GM12878 (cell line): ENCODE data around the gene UMAD1. TPM values are rescaled to one million over a fixed set of nuclear protein-coding genes. Genes with fewer than 3 reads are reported as not detected.
A peak's percentile ranks its signal among the peaks of the same experiment; 100 is the strongest.

Experiments
- ATAC-seq: fragments of 200-7000 bp; cut with Tn5 transposase; 3 replicates; pipeline ENCODE4 v1.9.1; 2020; ENCODE audit warnings: mild to moderate bottlenecking, moderate library complexity
- BruUV-seq: library from RNA; stranded (reverse); fragments of 400-500 nt; replicated peaks from 2 replicates; lab custom pipeline; 2021; lab: Mats Ljungman, UMichigan
- CTCF ChIA-PET: fragments of 300-600 bp; sonication (Branson Sonifier 250); formaldehyde crosslinking; extraction: SDS; loops from one replicate; lab custom pipeline; 2021; ENCODE audit warnings: inconsistent platforms; lab: Yijun Ruan, JAX
- POLR2A ChIA-PET: fragments of 350-600 bp; formaldehyde crosslinking; extraction: SDS; loops from one replicate; lab custom pipeline; 2021; ENCODE audit warnings: inconsistent platforms; lab: Charles Lee
- RAD21 ChIA-PET: fragments of 300-600 bp; sonication (Branson Sonifier 250); formaldehyde crosslinking; loops from one replicate; lab custom pipeline; 2023; ENCODE audit warnings: antibody characterized with exemption; ENCODE audit not compliant: unreplicated experiment; lab: Charles Lee
- SMC1A ChIA-PET: fragments of 300-600 bp; sonication (Branson Sonifier 250); formaldehyde crosslinking; loops from one replicate; lab custom pipeline; 2023; ENCODE audit not compliant: unreplicated experiment, uncharacterized antibody; lab: Charles Lee
- DNase-seq: peaks from one replicate; pipeline ENCODE4 v3.0.0-alpha.2; 2011; ENCODE audit warnings: low read depth, low spot score
- FAIRE-seq: peaks from 3 replicates; lab custom pipeline; 2011; peaks lifted over from hg19 to GRCh38; lab: Jason Lieb, UNC
- H2AFZ ChIP-seq: 2 replicates; pipeline ENCODE4 v1.6.0; 2011; ENCODE audit warnings: low read depth, low read length, control low read depth; ENCODE audit not compliant: control insufficient read depth
- H3K27ac ChIP-seq: 2 replicates; pipeline ENCODE4 v1.5.1; 2011; ENCODE audit warnings: control low read depth; ENCODE audit not compliant: control insufficient read depth, insufficient read depth
- H3K27me3 ChIP-seq, 2 experiments: replicated peaks in 1 of 2; 2 replicates each; pipeline versions ENCODE4 v1.6.0 to v1.6.1; 2011; ENCODE audit warnings: low read length in 1 of 2; ENCODE audit not compliant: control insufficient read depth in 2 of 2, insufficient read depth in 2 of 2
- H3K36me3 ChIP-seq, 2 experiments: 2 replicates each; pipeline ENCODE4 v1.5.1; 2011; ENCODE audit warnings: low read length in 1 of 2; ENCODE audit not compliant: control insufficient read depth in 2 of 2, insufficient read depth in 2 of 2
- H3K4me1 ChIP-seq: 2 replicates; pipeline ENCODE4 v1.6.1; 2011; ENCODE audit warnings: mild to moderate bottlenecking, low read length, moderate library complexity, mixed read lengths; ENCODE audit not compliant: control insufficient read depth, insufficient read depth
- H3K4me2 ChIP-seq: 2 replicates; pipeline ENCODE4 v1.6.0; 2011; ENCODE audit warnings: control low read depth; ENCODE audit not compliant: control insufficient read depth, insufficient read depth
- H3K4me3 ChIP-seq: fragments of 200-600 bp; sonication (generic); 2 replicates; pipeline ENCODE4 v1.5.1; 2016
- H3K79me2 ChIP-seq: 2 replicates; pipeline ENCODE4 v1.6.0; 2011; ENCODE audit warnings: low read length; ENCODE audit not compliant: control insufficient read depth, insufficient read depth
- H3K9ac ChIP-seq: 2 replicates; pipeline ENCODE4 v1.8.0; 2011; ENCODE audit warnings: low read length, control low read depth, mixed read lengths; ENCODE audit not compliant: control insufficient read depth, insufficient read depth
- H3K9me3 ChIP-seq: replicated peaks from 3 replicates; pipeline ENCODE4 v1.5.1; 2011; ENCODE audit warnings: mild to moderate bottlenecking, low read length; ENCODE audit not compliant: control insufficient read depth, insufficient read depth
- H4K20me1 ChIP-seq: 2 replicates; pipeline ENCODE4 v1.6.0; 2011; ENCODE audit not compliant: control insufficient read depth, insufficient read depth
- ATF2 ChIP-seq: IDR thresholded peaks from 2 replicates; pipeline ENCODE4 v1.6.1; 2012; ENCODE audit warnings: low read length, inconsistent platforms
- CREM ChIP-seq: IDR thresholded peaks from 2 replicates; pipeline ENCODE4 v1.6.1; 2014; ENCODE audit warnings: antibody characterized with exemption, low read depth
- E2F8 ChIP-seq: fragments of 450-650 bp; IDR thresholded peaks from 2 replicates; pipeline ENCODE4 v1.6.1; 2018; ENCODE audit warnings: mild to moderate bottlenecking, low read depth, moderate library complexity; ENCODE audit not compliant: partially characterized antibody
- ESRRA ChIP-seq: IDR thresholded peaks from 2 replicates; pipeline ENCODE4 v1.6.1; 2012; ENCODE audit warnings: mild to moderate bottlenecking, low read length, improper control_type of control experiment
- JUNB ChIP-seq: IDR thresholded peaks from 2 replicates; pipeline ENCODE4 v1.6.1; 2016; ENCODE audit warnings: antibody characterized with exemption, mild to moderate bottlenecking
- JUND ChIP-seq: IDR thresholded peaks from 2 replicates; pipeline ENCODE4 v1.6.1; 2012; ENCODE audit warnings: low read depth, mild to moderate bottlenecking, low read length, improper control_type of control experiment, moderate library complexity
- LARP7 ChIP-seq: fragments of 450-650 bp; IDR thresholded peaks from 2 replicates; pipeline ENCODE4 v1.6.1; 2017; ENCODE audit warnings: mild to moderate bottlenecking
- MXI1 ChIP-seq: fragments of 150-350 bp; IDR thresholded peaks from 2 replicates; pipeline ENCODE4 v1.6.1; 2011; ENCODE audit warnings: low read depth, mild to moderate bottlenecking, inconsistent platforms, low read length, improper control_type of control experiment
- NFIC ChIP-seq: IDR thresholded peaks from 2 replicates; pipeline ENCODE4 v1.6.1; 2012; ENCODE audit warnings: low read depth, mild to moderate bottlenecking, inconsistent platforms, low read length, moderate library complexity
- PKNOX1 ChIP-seq: fragments of 450-650 bp; IDR thresholded peaks from 2 replicates; pipeline ENCODE4 v1.6.1; 2016; ENCODE audit warnings: mild to moderate bottlenecking
- POLR2AphosphoS2 ChIP-seq: IDR thresholded peaks from 2 replicates; pipeline ENCODE4 v1.6.1; 2011; ENCODE audit warnings: low read depth, mild to moderate bottlenecking, low read length, improper control_type of control experiment, moderate library complexity
- PRDM15 ChIP-seq: fragments of 450-650 bp; formaldehyde crosslinking; IDR thresholded peaks from 2 replicates; pipeline ENCODE4 v1.4.0; 2020; ENCODE audit warnings: mild to moderate bottlenecking, moderate library complexity
- SP1 ChIP-seq: IDR thresholded peaks from one replicate; pipeline ENCODE4 v1.6.1; 2011; ENCODE audit warnings: low read depth, low read length
- STAT1 ChIP-seq: fragments of 450-650 bp; conservative IDR thresholded peaks from 2 replicates; pipeline ENCODE4 v1.6.1; 2014; ENCODE audit warnings: antibody characterized with exemption, mild to moderate bottlenecking
- TCF12 ChIP-seq: IDR thresholded peaks from 2 replicates; pipeline ENCODE4 v1.6.1; 2011; ENCODE audit warnings: low read depth, mild to moderate bottlenecking, low read length
- ZNF274 ChIP-seq: IDR thresholded peaks from one replicate; pipeline ENCODE4 v1.8.0; 2011; ENCODE audit not compliant: insufficient read length, insufficient read depth
- ZNF384 ChIP-seq: IDR thresholded peaks from 2 replicates; pipeline ENCODE4 v1.6.1; 2012; ENCODE audit warnings: low read depth, mild to moderate bottlenecking, low read length, improper control_type of control experiment, borderline replicate concordance
- WGBS: methylation state at CpG from one replicate; pipeline ENCODE4 v1.1.6; 2016; ENCODE audit warnings: low lambda C conversion rate; ENCODE audit not compliant: insufficient replicate concordance, insufficient coverage; ENCODE audit errors: missing lambda C conversion rate; 5-methylcytosine and 5-hydroxymethylcytosine counted together
- in situ Hi-C: fragments of 300-500 bp; cut with MboI; formaldehyde crosslinking; loops from 9 replicates; pipeline ENCODE4 v1.14.3; 2018; ENCODE audit warnings: mixed read lengths
- intact Hi-C: fragments of 100-400 bp; cut with micrococcal nuclease; formaldehyde crosslinking; loops from one replicate; pipeline ENCODE4 v1.14.2; 2022; ENCODE audit not compliant: unreplicated experiment
- polyA plus RNA-seq, 11 experiments: library from polyadenylated mRNA; depleted of rRNA in 4 of 11; unstranded in 6 of 11; stranded (reverse) in 5 of 11; fragments of >200 nt; fragmentation: Nextera tagmentation in 4 of 11; fragmentation: Illumina TruSeq in 1 of 11; extraction: Ambion mirVana in 4 of 11; extraction: Trizol in 1 of 11; gene quantifications; 1 replicate in 1 of 11; 2 replicates in 10 of 11; pipeline versions ENCODE4 v1.2.1 to v1.2.3, GENCODE V29; 2011 to 2016; ENCODE audit warnings: inconsistent platforms in 2 of 11, missing spikeins in 2 of 11, low read depth in 1 of 11
- total RNA-seq, 4 experiments: library from RNA; depleted of rRNA in 3 of 4; stranded (reverse); fragments of >200 nt in 3 of 4; fragmentation: Illumina TruSeq in 1 of 4; extraction: Trizol in 1 of 4; gene quantifications; 2 replicates each; pipeline versions ENCODE4 v1.2.1 to v1.2.3, GENCODE V29; 2013 to 2021

The UMAD1 gene
- total and polyA plus RNA-seq, 10 of the 15 experiments (the other 5 are each of a cell fraction or from before 2014, with no cell fraction given), result 6.0 to 28.6 (median 9.3) TPM

GRCh38 chr7:7868572-7868899 is 228.0 kb downstream of the UMAD1 start:
- Histone ChIP-seq H3K79me2 (no peaks in the 10 kb centered on the region), H2AFZ (peak overlapping the region; percentile 64; the same call in 1 of the 2 replicates), H3K4me2 (peak overlapping the region; percentile 76; the same call in 1 of the 2 replicates), H3K4me1 (peaks cover 7% of the 10 kb centered on the region), H3K36me3 (no peaks in the 10 kb centered on the region), H3K9ac (no peak overlapping the region), H3K27ac (no peak overlapping the region; the same call in 1 of the 2 replicates), H4K20me1 (no peaks in the 10 kb centered on the region), H3K9me3 (no peaks in the 10 kb centered on the region), H3K4me3 (no peak overlapping the region), H3K27me3 (no peaks in the 10 kb centered on the region)
- WGBS, result 45% methylated on average over 1 of the region's 1 CpG
- TF ChIP-seq E2F8 (no peak), CREM (no peak), ZNF274 (no peak), NFIC (no peak), POLR2AphosphoS2 (no peak), JUND (no peak), TCF12 (no peak), STAT1 (no peak), PRDM15 (CRISPR knock-in tag) (no peak), JUNB (no peak), ATF2 (no peak), ESRRA (no peak), MXI1 (no peak), LARP7 (no peak), SP1 (no peak), PKNOX1 (no peak), ZNF384 (no peak)
- DNase-seq (no peak), FAIRE-seq (no peak), ATAC-seq (peak; percentile 56)
- in situ Hi-C loops, result no loop called here
- CTCF ChIA-PET, result interaction anchor here (0.7 to 1.7 kb wide), 4 partner anchors 10 to 42 kb away, joined by 3 to 6 read pairs (median 4); no protein-coding TSS in a partner anchor
- no TSS peak for BruUV-seq
- SMC1A ChIA-PET, result interaction anchor here (0.7 to 4.0 kb wide), 15 partner anchors 9 to 187 kb away, joined by 3 to 25 read pairs (median 4); no protein-coding TSS in a partner anchor
- POLR2A ChIA-PET, result interaction anchor here (0.6 to 2.7 kb wide), 7 partner anchors 10 to 300 kb away, joined by 3 to 9 read pairs (median 3); no protein-coding TSS in a partner anchor
- intact Hi-C loops, result no loop called here
- RAD21 ChIA-PET, result interaction anchor here (0.8 to 2.0 kb wide), 7 partner anchors 11 to 228 kb away, joined by 3 to 7 read pairs (median 3); partner anchors contain the start of gene UMAD1
